HG03196 (cell line): ENCODE data around the gene TAL2.
"Not testable (repeated sequence)": the region's sequence is repeated elsewhere in the genome, so short reads cannot be mapped to it uniquely, and the experiment has no call there.

ENCODE experiments used
- ATAC-seq: cut with Tn5 transposase; IDR thresholded peaks from one replicate; pipeline ENCODE4 v1.9.1; 2021; ENCODE audit not compliant: unreplicated experiment

The TAL2 gene

GRCh38 chr9:105673850-105674387 is 11.7 kb downstream of the TAL2 start:
- no peak for ATAC-seq

- no peak for ATAC-seq
These were observed 14.2 kb downstream of the TAL2 start for GRCh38 chr9:105676351-105676923.

DNA sequence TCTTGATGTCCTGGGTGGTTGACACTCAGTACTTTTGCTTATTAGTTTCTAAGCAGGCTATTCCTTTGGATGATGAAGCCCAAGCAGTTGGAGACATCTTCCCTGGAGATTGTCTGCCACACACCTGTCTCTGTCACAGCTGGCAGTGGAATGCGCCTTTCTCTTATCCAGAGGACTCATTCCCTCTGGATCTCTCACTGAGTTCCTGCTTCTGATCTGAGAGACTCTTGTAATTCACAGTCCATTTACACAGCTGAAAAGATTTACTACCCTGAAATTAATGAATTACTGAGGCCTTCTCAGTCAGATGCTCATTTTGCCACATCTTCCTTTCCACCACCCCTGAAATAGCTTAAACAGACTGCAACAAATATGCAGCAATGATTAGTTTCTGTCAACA is 15.9 kb downstream of the TAL2 start:
- no peak for ATAC-seq

DNA sequence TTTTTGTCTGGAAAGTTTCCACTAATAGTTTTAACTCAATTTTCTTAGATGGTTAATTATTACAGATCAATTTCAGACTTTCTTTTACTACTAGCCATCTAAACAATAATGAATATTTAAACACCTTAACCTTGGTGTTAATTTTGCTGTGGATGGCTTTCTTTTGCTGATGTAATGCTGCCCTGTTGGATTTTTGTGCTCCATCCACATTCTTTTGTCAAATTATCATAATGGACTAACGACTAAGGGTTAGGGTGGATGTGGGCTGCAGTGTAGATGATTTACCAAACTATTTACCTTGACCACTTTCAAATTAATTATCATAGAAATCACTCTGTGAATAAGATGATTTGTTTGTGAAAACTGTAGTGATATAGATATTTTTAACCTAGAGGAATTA is 16.5 kb downstream of the TAL2 start:
- ATAC-seq: no peak

DNA sequence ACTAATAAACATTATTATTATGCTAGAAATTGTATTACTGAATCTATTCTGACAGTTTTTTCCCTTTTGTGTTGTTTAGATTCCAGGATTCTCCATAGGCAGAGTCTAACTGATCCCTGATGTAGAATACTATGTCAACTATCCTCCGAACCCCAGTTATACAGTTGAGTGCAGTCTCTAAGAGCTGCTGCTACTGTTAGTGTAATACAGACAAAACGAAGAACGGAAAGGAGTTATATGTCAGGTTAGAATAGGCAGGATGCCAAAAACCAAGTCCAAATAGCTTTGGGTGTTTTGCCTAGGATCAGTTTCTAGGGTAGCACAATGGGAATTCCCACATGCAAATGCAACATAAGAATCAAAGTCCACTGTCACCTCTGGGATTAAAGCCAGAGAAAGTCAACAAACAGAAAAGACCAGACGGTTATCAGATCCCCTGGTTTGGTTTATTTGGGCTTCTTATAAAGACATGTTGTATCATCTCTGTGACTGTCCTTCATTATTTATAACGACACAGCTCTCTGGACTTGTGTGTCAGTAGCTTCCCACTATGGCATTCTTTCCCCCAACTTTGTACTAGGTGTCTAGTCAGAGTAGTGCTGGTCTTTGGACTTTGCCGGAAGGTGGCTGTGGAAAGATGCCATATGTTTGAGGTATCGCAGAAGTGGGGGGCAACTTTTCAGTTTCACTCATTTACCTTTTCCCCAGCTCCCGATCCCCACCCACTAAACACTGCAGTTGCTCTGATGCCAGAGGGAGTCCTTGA is 17.2 kb downstream of the TAL2 start:
- ATAC-seq: no peak

- no peak for ATAC-seq
These were observed 19.1 kb downstream of the TAL2 start for GRCh38 chr9:105681313-105681712.

- ATAC-seq: no peak
These were observed 19.5 kb downstream of the TAL2 start for GRCh38 chr9:105681724-105682123.

DNA sequence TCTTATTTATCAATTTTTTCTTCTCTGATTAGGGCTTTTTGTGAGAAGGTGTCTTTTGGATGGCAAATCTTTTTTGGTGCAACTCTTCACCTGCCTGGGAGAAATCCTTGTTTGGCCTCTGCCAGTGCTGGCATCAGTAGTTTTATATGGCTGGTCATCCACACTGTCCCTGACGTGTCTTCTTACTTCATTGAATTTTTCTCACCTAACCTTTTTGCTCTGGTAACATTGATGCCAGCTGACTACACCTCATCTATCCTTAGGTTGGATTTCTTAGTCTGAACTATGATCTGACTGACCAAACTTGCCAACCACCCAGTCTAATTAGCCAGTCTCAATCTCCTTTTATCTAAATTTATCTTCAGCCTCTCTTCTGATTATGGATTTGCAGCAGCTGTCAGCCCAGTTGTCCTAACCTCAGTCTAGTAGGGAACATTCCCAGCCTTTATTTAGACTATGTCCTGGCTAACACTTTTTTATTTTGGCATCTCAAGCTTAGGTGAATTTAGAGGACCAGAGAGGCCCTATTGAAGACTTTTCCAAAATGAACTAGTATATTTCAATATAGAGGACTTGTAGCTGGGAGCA is 21.5 kb downstream of the TAL2 start:
- ATAC-seq: no peak

DNA sequence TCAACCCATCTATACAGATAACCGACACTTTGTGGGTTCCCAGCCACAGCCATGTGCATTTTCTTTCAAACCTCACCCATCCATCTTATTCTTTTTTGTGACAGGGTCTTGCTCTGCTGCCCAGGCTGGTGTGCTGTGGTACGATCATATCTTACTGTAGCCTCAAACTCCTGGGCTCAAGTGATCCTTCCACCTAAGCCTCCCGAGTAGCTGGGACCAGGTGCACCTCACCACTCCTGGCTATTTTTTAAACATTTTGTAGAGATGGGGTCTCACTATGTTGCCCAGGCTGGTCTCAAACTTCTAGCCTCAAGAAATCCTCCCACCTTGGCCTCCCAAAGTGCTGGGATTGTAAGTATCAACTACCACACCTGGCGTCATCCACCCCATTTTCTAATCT is 24.7 kb downstream of the TAL2 start:
- no peak for ATAC-seq

DNA sequence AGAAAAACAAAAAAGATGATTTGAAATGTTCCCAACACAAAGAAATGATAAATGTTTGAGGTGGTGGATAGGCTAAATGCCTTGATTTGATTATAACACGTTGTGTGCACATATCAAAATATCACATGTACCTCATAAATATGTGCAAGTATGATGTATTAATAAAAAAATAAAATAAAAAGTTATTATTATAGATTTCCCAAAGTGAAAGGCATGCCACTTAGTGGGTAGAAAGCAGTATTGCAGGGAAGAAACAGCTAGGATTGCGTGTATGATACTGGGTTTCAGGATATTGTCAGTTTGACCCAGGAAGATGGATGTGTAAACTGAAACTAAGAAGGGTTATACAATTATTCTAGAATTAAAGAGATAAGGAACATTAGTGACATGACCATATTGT is 28.5 kb downstream of the TAL2 start:
- no peak for ATAC-seq

DNA sequence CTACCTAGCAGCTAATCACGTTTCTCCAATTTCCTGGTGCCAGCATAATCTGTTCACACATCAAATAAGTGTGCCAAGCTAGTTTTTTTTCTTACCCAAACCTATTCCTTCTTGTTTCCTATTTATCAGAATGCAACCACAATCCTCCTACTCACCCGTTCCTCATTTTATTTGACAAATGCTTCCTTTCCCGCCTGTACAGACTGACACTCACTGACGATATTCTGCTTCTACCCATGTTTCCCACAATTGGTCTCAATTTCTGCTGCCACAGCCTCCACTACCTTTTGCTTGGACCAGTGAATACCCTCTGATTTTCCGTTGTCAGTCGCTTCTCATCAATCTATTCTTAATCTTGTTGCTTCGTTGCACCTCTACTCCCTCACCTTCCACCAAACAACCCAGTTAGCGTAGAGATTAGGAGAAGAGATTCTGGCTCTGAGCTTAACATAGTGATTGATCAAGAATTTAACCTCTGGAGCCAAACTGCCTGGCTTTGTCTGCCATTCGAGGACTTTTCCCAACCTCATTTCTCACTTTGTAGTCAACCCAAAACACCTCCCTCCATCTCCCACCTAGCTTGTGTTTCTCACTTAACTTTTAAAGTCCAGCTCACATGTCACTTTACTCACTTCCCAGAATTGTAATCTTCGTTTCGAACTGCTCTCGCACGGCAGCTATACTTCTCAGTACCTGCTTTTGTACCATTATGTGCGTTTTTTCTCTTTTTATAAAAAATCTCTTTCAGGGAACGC is 31.4 kb downstream of the TAL2 start:
- peak; percentile 28 for ATAC-seq

DNA sequence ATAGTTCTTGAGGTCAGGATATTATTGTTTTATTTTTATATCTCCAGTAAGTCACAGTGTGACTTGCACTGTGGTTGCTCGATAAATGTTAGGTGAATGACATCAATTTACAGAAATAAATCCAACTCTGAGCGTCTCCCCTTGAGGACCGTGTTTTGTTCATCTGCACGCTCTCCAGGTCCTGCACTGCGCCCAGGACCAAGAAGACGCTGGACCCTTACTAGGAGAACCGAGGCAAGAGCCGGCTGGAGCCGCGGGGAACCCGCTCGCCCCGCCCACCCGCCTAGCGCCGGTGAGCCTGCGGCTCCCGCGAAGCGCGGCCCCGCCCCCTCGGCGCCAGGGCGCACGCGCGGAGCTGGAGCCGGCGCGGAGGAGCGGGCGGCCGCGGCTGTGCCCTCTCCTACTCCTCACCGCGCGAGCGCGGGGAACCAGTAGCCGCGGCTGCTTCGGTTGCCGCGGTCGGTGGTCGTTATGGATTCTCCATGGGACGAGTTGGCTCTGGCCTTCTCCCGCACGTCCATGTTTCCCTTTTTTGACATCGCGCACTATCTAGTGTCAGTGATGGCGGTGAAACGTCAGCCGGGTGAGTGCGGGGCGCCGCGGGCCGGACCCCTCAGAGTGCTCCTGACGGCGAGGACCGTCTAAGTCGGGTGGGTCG is 32.1 kb downstream of the TAL2 start, which contains the start of gene TMEM38B:
TMEM38B (plus strand) TSS at position 352 of the 658 bp plus-strand sequence; CDS start at position 472, 120 bp downstream.
- ATAC-seq: peak; percentile 74

DNA sequence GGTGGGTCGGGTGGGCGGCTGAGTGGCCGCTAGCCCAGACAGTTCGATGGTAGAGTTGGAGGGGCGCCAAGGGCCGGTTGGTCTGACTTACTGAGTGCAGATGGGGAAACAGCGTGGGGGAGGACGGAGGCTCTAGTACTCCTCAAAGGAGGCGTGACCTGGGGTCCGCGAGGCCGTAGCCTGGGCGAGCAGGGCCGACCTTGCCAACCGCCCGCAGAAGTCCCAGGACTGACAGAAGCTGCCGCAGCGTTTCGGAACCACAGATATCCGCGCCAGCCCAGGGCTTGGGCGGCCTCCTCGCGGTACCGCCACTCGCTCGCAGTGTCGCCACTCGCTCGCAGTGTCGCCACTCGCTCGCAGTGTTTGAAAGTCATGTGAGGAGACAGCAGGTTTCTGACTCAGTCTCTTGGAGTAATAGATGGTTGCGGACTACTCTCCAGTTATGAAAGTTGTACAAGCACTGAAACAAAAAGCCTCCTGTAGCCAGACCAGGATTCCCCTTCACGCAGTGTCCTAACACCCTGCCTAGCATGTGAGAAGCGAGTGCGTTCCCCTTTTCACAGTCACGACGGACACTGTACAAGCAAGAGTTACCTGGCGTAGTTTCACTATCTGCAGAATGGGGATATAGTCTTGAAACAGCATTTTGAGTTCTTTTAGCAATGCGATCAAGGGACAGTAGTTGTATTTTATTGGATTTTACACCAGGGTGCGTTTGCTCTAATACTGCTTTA is 32.8 kb downstream of the TAL2 start:
- ATAC-seq: peak; percentile 58

DNA sequence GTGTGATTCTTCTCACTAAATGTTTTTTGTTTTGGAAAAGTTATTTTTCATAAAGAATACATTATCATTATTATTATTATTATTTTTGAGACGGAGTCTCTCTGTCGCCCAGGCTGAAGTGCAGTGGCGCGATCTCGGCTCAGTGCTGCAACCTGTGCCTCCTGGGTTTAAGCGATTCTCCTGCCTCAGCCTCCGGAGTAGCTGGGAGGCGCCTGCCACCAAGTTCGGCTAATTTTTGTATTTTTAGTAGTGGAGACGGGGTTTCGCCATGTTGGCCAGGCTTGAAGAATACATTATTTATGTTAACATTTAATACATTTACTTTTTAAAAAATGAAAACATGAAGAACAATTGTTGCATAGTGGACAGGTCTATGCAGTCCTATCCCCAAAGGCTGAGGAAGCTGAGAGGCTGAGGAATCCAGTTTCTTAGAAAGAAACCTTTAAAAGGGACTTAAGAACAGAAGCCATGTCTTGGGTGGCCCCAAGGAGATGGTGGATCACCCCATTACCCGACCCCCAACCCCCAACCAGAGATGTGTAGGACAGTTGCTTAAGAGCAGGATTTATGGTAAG is 34.0 kb downstream of the TAL2 start:
- no peak for ATAC-seq

- no peak for ATAC-seq
These were observed 35.6 kb downstream of the TAL2 start for GRCh38 chr9:105697871-105698270.

DNA sequence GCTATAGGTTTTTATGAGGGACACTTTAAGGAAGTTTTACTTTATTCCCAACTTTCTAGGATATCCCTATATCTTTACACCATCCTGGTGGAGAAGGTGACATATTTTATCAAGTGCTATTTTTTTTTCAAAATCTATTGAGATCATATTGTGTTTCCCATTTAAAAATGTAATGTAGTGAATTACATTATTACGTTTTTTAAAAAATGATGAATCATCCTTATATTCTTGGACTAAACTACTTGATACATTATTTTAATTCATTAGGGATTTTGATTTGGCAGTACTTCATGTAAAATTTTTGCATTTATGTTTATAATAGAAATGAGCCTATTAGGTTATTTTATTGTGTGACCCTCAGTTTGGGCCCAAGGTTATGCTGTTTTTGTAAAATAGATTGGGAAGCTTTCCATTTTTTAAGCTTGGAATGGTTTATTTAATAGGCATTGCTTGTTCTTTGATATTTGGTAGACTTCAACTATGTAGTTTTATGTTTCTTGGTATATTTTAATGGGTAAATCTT is 36.2 kb downstream of the TAL2 start:
- ATAC-seq: no peak

- no peak for ATAC-seq
These were observed 38.4 kb downstream of the TAL2 start for GRCh38 chr9:105700668-105701067.

DNA sequence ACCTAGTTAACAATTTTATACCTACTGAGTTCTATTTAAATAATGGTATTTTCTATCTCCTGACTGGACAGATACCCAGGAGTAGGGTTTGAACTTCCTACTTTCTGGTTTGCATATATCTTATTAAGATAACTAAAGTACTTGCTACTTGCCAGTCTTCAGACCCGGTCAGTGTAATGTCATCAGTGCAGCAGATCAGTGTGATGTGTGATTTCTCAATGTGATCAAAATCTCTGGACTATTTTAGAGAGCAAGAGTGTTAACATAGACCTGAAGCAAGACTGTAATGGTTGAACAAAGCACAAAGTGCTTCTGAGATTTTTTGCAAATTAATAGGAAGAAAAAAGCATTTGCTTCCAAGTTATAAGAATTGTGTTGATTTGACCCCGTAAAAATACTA is 38.9 kb downstream of the TAL2 start:
- no peak for ATAC-seq

DNA sequence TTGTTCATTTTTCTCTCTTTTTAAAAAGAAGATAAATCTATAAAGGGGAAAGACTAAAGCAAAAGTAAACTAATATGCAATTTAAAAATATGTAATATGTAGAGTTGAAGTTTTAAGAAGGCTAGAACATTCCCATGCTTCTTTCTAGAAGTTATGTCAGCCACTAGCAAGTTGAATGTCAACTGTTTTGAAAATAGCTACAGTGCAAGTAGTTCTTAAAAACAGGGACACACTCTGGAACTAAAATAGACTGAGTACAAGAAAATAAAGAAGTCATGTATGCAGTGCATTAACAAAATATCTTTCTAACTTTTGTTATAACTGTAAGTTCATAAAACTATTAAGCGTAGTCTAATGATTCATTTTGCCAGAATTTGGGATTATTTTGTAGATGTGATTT is 40.0 kb downstream of the TAL2 start:
- no peak for ATAC-seq

GRCh38 chr9:105703638-105704037 is 41.4 kb downstream of the TAL2 start:
- ATAC-seq: not testable (repeated sequence)
